ENCODE data around the gene TAF11L6.
"Not testable (repeated sequence)": the region's sequence is repeated elsewhere in the genome, so short reads cannot be mapped to it uniquely, and the experiment has no call there.

DNA sequence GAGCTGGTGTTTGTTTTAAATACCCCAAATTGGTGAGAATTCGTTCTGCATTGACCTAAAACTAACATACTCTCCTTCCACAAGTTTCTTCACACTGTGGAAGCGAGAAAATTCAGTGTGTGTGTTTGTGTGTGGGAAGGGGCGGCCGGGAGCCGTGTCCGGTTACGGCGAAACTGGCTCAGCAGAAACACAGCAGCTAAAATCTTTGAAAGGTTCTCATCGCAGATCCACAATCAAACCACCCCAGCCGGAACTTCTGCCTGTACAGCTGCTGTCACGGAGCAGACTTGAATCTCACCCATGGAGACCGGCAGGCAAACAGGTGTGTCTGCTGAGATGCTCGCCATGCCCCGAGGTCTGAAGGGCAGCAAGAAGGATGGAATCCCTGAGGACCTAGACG is 10.4 kb upstream of the TAF11L6 start, which contains the start of gene TAF11L3:
- not testable (repeated sequence) for TF ChIP-seq EP300 (IDR thresholded peaks at IDR 0.05; ENCODE audit: borderline replicate concordance in 1 of 2, low read depth in 1 of 2, low read length in 1 of 2); POLR2AphosphoS5 (IDR thresholded peaks at IDR 0.05; ENCODE audit: low read depth, low read length); YY1 (IDR thresholded peaks at IDR 0.05; ENCODE audit: low read depth); CHD2 (IDR thresholded peaks at IDR 0.05; ENCODE audit: low read length, partially characterized antibody); TAF1 (IDR thresholded peaks at IDR 0.05; ENCODE audit: borderline replicate concordance, low read depth, low read length); FOXJ3 (CRISPR knock-in tag; IDR thresholded peaks at IDR 0.05)
- TF ChIP-seq, protein P1, sequence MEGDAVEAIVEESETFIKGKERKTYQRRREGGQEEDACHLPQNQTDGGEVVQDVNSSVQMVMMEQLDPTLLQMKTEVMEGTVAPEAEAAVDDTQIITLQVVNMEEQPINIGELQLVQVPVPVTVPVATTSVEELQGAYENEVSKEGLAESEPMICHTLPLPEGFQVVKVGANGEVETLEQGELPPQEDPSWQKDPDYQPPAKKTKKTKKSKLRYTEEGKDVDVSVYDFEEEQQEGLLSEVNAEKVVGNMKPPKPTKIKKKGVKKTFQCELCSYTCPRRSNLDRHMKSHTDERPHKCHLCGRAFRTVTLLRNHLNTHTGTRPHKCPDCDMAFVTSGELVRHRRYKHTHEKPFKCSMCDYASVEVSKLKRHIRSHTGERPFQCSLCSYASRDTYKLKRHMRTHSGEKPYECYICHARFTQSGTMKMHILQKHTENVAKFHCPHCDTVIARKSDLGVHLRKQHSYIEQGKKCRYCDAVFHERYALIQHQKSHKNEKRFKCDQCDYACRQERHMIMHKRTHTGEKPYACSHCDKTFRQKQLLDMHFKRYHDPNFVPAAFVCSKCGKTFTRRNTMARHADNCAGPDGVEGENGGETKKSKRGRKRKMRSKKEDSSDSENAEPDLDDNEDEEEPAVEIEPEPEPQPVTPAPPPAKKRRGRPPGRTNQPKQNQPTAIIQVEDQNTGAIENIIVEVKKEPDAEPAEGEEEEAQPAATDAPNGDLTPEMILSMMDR (IDR thresholded peaks at IDR 0.05), result not testable (repeated sequence)
- TF ChIP-seq, protein P2, sequence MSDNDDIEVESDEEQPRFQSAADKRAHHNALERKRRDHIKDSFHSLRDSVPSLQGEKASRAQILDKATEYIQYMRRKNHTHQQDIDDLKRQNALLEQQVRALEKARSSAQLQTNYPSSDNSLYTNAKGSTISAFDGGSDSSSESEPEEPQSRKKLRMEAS (IDR thresholded peaks at IDR 0.05; ENCODE audit: low read depth), result not testable (repeated sequence)
- TF ChIP-seq, protein P3, sequence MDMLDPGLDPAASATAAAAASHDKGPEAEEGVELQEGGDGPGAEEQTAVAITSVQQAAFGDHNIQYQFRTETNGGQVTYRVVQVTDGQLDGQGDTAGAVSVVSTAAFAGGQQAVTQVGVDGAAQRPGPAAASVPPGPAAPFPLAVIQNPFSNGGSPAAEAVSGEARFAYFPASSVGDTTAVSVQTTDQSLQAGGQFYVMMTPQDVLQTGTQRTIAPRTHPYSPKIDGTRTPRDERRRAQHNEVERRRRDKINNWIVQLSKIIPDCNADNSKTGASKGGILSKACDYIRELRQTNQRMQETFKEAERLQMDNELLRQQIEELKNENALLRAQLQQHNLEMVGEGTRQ (IDR thresholded peaks at IDR 0.05; ENCODE audit: borderline replicate concordance, low read depth, low read length), result not testable (repeated sequence)
- TF ChIP-seq, protein P4, sequence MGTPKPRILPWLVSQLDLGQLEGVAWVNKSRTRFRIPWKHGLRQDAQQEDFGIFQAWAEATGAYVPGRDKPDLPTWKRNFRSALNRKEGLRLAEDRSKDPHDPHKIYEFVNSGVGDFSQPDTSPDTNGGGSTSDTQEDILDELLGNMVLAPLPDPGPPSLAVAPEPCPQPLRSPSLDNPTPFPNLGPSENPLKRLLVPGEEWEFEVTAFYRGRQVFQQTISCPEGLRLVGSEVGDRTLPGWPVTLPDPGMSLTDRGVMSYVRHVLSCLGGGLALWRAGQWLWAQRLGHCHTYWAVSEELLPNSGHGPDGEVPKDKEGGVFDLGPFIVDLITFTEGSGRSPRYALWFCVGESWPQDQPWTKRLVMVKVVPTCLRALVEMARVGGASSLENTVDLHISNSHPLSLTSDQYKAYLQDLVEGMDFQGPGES (IDR thresholded peaks at IDR 0.05; ENCODE audit: low read depth, low read length), result not testable (repeated sequence)

Data from SK-N-SH (cell line).